DMS53 treated with DMSO at 0.1 percent for 48 hours (cell line): ENCODE results near the gene SMARCD1.
"Not testable (repeated sequence)": the region's sequence is repeated elsewhere in the genome, so short reads cannot be mapped to it uniquely, and the experiment has no call there.

Experiments used
- DNase-seq: peaks from one replicate; lab custom pipeline; 2025; ENCODE audit not compliant: unreplicated experiment; lab: John Stamatoyannopoulos, UW

The SMARCD1 gene

DNA sequence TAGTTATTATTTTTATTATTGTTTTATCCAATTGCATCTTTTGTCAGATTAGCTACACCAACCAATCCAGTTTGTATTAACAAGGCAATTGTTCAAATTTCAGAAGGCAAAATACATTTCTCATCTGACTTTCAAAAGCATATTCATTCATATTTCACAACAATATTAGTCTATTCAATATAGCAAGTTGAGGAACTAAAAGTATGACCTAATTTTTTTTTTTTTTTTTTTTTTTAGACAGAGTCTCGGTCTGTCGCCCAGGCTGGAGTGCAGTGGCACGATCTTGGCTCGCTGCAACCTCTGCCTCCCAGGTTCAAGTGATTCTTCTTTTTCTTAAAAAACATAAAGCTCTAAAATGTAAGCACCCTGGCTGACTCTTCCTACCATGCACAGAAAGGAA, 44.1 kb downstream of the SMARCD1 start:
- no peak for DNase-seq

DNA sequence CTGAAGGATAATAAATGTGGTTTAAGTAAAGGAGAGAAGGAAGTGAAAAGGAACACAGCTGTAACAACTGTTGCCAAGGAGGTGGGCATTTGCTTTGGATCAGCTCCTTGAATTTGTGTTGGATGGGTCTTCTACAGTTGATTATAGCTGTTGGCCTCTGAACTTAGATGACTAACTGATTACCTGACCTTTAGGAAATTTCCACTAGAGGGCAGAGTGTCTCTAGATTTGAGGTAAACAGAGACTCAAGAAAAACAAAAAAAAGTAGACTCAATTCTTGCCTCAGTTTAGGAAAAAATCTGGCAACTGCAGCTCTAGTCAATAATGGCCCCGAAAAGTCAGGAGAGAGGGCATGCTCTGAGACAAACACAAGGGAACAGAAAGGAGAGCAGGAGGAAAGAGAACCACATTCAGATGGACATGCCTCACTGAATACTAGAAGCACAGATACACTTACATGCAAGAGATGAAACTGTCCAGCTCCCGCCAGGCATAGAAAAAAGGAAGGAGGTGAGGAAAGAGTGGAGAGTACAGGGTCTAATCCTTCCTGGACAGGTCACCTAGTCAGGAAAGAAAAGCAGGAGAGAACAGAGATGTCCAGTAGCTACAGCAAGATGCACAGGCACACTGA, 47.5 kb downstream of the SMARCD1 start:
- peak; percentile 29 for DNase-seq

DNA sequence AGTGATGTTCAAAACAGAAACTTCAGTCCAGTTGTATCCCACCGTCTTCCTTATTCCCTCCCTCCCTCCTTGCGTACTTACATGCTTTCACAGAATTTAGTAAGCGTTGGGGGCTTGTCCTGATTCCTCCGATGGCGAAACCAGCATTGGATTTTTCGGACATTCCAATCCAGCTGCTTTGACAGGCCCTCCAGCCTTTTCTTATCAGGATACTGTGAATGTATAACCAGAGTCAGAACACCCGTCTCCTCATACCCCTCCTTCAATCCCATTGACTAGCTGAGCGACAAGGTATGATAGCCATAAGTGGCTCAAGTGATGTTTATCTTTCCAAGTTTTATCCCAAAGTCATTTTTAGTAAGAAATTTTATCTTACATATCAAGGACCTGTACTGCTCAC, 57.9 kb downstream of the SMARCD1 start:
- no peak for DNase-seq

DNA sequence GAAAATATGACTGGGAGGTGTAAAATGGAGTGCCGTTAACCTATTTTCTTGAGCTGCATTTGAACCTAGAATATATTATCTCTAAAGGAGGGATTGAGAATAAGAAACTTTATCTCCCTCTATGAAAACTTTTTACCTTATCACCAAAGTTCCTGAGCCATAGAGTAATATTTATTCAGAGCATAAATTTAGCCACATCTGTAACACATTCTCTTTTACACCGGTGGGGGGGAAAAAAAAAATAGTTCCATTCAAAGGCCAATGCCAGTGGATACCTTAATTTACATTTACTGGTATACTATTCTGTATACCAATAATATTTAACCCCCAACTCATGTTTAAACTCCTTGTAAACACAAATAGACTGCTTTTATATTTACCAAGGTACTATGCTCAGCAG, 60.3 kb downstream of the SMARCD1 start:
- no peak for DNase-seq

DNA sequence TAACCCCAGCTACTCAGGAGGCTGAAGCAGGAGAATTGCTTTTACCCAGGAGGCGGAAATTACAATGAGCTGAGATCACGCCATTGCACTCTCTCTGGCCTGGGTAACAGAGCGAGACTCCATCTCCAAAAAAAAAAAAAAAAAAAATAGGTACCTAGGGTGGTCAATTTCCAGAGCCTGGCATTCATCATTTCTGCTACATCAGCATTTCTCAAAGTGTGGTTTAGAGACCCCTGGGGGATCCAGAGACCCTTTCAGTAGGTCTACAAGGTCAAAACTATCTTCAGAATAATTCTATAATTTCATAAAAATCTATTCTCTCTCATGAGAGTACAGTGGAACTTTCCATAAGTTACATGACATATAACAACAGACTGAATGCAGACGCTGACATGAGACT, 62.1 kb downstream of the SMARCD1 start:
- no peak for DNase-seq

DNA sequence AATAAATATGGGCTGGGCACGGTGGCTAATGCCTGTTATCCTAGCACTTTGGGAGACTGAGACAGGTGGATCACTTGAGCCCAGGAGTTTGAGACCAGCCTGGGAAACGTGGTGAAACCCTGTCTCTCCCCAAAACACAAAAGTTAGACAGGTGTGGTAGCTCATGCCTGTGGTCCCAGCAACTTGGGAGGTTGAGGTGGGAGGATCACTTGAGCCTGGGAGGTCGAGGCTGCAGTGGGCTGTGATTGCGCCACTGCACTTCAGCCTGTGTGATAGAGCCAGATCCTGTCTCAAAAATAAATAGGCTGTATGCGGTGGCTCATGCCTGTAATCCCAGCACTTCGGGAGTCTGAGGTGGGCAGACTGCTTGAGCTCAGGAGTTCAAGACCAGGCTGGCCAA, 62.9 kb downstream of the SMARCD1 start:
- DNase-seq, result not testable (repeated sequence)

DNA sequence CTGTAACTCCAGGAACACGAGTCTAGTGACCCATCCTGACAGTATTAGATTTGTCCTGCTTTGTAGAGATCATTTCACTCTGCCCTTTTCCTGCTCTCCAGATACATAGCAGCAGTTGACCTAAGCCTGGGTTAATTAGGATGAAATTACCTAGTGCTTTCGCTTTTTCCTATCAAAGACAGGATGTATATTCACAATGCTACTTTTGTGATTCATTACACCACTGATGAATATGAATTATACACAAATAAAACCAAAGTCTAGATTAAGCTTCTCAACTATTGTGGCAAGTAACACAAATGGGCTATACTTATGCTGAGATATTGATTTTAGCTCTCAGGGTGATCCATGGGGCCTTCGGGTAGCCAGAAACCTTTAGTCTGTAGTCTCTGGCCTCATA, 64.2 kb downstream of the SMARCD1 start:
- no peak for DNase-seq
